Measurements from ENCODE around the gene MPZL1. TPM values are rescaled to one million over a fixed set of nuclear protein-coding genes. Genes with fewer than 3 reads are reported as not detected.
"Not testable (repeated sequence)": the region's sequence is repeated elsewhere in the genome, so short reads cannot be mapped to it uniquely, and the experiment has no call there.

The MPZL1 gene
- total RNA-seq, 1 donor from 2014 or later: 36.7 TPM

DNA sequence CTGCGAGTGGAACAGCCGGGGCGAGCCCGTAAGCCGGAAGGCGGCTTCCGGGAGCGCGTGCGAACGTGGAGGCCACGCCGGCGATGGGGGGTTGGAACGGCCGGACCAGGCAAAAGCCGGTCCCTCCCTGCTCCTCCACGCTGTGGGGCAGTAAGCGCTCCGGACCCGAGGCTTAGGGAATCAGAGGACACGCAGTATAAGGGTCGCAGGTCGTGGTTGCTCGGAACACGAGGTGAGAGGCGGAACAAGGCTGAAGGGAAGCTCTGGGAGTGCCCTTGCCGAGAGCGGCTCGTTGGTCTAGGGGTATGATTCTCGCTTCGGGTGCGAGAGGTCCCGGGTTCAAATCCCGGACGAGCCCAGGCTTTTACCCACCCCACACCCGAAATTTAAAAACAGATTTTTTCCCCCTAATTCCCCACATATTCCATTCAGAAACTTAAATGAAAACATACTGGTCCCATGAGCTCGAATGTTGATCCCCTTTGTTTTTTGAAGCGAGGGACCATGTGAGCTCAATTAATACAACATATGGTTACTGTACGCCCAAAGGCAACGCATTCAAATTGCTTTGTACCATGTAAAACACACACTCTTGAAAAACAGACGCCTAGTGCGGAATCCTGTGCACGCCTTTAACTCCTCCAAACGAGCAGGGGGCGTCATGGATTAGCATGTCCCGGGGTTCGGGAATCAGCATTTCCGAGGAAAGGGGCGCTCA is 7.2 kb upstream of the MPZL1 start:
- peak overlapping the region; percentile 87 for H3K27ac Mint-ChIP-seq
- peaks cover 4% of the 10 kb centered on the region for H3K27me3 Mint-ChIP-seq (ENCODE audit: low read depth)
- intact Hi-C loops (cut with micrococcal nuclease): loop anchor here (1.0 to 5.0 kb wide), 5 partner anchors 86 to 492 kb away; partner anchors contain the start of genes DCAF6 and TIPRL
- no peaks in the 10 kb centered on the region for H3K36me3 Mint-ChIP-seq (ENCODE audit: low read depth)
- DNase-seq (ENCODE audit: low spot score): peak; percentile 80
- H3K4me3 Mint-ChIP-seq (ENCODE audit: low read depth): peak overlapping the region; percentile 87
- H3K4me1 Mint-ChIP-seq (ENCODE audit: low read depth): peaks cover 25% of the 10 kb centered on the region
- no peaks in the 10 kb centered on the region for H3K9me3 Mint-ChIP-seq

DNA sequence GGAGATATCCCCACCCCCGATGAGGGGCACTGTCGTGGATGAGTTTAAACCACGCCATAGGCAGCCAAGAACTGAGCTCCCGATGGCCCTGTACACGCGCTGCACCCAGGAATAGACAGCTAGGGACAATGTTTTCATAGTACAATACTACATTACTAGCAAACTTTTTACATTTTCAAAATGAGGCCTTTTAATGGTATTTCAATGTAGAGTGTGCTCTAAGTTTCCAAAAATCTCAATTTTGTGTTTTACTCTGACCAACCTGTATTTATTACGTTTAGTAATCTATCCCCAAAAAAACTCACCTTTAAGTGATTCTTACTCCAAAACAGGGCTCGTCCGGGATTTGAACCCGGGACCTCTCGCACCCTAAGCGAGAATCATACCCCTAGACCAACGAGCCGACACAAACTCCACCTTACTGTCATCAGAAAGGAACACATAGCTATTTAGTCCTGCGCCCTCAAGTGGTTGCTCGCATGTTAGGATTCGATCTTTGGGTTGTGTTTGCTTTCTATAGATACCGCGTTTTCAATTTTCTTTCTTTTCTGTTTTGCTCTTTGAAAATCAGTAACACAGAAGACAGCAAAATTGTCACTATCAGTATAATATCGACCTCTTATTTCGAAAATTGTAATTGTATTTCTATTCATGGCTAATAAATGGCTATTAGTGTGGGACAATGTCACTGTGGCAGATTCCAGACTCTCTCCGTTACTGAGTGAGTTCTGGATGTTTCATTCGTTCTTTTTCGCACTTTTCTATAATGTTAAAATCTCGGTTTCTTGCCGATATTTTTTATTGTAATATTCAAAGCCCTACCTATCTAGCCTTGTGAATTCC is 6.4 kb upstream of the MPZL1 start:
- intact Hi-C loops (cut with micrococcal nuclease): loop anchor here (1.0 to 5.0 kb wide), 4 partner anchors 87 to 493 kb away; partner anchors contain the start of gene TIPRL
- peak overlapping the region; percentile 87 for H3K27ac Mint-ChIP-seq
- DNase-seq (ENCODE audit: low spot score): peak; percentile 83
- H3K4me1 Mint-ChIP-seq (ENCODE audit: low read depth): peaks cover 29% of the 10 kb centered on the region
- H3K4me3 Mint-ChIP-seq (ENCODE audit: low read depth): peak overlapping the region; percentile 87
- H3K27me3 Mint-ChIP-seq (ENCODE audit: low read depth): peaks cover 4% of the 10 kb centered on the region
- no peaks in the 10 kb centered on the region for H3K36me3 Mint-ChIP-seq (ENCODE audit: low read depth)
- no peaks in the 10 kb centered on the region for H3K9me3 Mint-ChIP-seq

DNA sequence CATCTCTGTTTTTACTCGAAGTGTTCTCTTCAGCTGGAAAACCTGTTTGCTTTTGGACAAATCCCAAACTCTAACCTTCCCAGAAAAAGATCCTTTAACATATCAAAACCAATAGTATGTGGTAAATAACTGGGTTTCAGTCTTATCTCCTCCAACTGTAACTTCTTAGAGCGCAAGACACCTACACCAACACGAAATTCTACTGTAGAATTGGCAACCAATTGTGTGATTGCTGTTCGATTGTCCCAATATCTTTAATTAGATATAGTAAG is 5.8 kb upstream of the MPZL1 start:
- Mint-ChIP-seq H3K4me1 (ENCODE audit: low read depth) (peaks cover 31% of the 10 kb centered on the region), H3K4me3 (ENCODE audit: low read depth) (peak overlapping the region; percentile 87), H3K9me3 (no peaks in the 10 kb centered on the region)

DNA sequence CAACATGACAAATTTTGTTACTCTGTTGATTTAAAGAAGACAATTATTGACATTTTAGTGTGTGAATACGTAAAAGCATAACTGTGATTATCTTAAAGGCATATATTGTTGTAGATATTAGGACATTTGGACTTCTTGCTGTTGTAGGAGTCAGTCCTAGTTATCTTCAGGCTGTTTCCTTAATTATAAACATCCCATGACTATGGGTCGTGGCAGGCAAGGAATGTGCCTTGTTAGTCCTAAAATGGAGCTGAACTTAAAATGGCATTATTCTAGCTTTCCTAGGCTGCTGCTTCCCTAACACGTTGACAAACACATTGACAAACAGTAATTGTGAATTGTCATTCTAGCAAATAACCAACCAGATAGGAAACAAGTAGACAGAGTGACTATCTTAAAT is 4.4 kb upstream of the MPZL1 start:
- Mint-ChIP-seq H3K9me3 (no peaks in the 10 kb centered on the region), H3K27ac (peak overlapping the region; percentile 77), H3K4me1 (ENCODE audit: low read depth) (peaks cover 37% of the 10 kb centered on the region), H3K4me3 (ENCODE audit: low read depth) (peak overlapping the region; percentile 52), H3K36me3 (ENCODE audit: low read depth) (no peaks in the 10 kb centered on the region), H3K27me3 (ENCODE audit: low read depth) (no peaks in the 10 kb centered on the region)
- intact Hi-C loops (cut with micrococcal nuclease): loop anchor here (5.0 kb wide), 1 partner anchor 460 kb away; the partner anchor contains the start of gene TIPRL
- DNase-seq (ENCODE audit: low spot score): no peak

More for the DNA sequence above, 5.8 kb upstream of the MPZL1 start:
- intact Hi-C loops (cut with micrococcal nuclease): loop anchor here (1.0 to 5.0 kb wide), 4 partner anchors 88 to 493 kb away; partner anchors contain the start of gene TIPRL
- peak overlapping the region; percentile 87 for H3K27ac Mint-ChIP-seq
- H3K27me3 Mint-ChIP-seq (ENCODE audit: low read depth): peaks cover 4% of the 10 kb centered on the region
- DNase-seq (ENCODE audit: low spot score): no peak
- H3K36me3 Mint-ChIP-seq (ENCODE audit: low read depth): no peaks in the 10 kb centered on the region

DNA sequence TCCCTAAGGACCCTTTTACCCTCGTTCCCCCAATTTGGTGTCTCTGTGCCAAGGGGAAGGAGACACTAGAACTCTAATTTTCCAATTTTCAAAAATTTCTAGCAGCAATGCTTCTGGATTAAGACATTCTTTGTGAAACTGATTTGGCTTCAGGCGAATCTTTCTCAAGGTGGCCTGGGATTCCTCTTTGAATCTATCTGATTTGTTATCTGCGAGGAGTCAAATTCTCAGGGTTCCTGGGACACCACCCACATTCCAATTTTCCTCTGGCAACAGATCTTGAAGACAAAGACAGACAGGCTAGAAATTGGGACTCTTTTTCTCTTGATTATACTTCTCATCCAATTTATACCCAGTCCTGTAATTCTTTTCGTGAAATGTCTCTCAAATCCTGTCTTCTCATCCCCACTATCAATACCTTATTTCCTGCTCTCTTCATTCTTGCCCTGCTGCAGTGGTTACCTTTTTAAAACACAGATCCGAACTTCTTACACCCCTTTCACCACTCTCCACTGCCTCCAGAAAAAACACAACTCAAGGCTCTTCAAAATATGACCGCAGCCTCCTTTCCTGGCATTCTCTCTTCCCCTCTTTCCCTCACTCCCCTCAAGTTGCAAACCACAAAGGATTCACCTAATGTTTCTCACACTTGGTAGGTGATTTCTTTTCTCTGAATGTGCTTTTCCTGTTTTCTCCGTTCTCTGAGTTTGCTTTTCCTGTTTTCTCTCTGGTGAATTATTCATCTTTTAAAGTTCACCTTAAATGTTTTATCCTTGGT is 2.7 kb upstream of the MPZL1 start:
- peak overlapping the region; percentile 19 for H3K27ac Mint-ChIP-seq
- DNase-seq (ENCODE audit: low spot score): no peak
- intact Hi-C loops (cut with micrococcal nuclease): loop anchor here (5.0 kb wide), 1 partner anchor 458 kb away; the partner anchor contains the start of gene TIPRL
- no peaks in the 10 kb centered on the region for H3K9me3 Mint-ChIP-seq
- no peaks in the 10 kb centered on the region for H3K27me3 Mint-ChIP-seq (ENCODE audit: low read depth)
- peaks cover 41% of the 10 kb centered on the region for H3K4me1 Mint-ChIP-seq (ENCODE audit: low read depth)
- peaks cover 3% of the 10 kb centered on the region for H3K36me3 Mint-ChIP-seq (ENCODE audit: low read depth)
- peak overlapping the region; percentile 9 for H3K4me3 Mint-ChIP-seq (ENCODE audit: low read depth)

DNA sequence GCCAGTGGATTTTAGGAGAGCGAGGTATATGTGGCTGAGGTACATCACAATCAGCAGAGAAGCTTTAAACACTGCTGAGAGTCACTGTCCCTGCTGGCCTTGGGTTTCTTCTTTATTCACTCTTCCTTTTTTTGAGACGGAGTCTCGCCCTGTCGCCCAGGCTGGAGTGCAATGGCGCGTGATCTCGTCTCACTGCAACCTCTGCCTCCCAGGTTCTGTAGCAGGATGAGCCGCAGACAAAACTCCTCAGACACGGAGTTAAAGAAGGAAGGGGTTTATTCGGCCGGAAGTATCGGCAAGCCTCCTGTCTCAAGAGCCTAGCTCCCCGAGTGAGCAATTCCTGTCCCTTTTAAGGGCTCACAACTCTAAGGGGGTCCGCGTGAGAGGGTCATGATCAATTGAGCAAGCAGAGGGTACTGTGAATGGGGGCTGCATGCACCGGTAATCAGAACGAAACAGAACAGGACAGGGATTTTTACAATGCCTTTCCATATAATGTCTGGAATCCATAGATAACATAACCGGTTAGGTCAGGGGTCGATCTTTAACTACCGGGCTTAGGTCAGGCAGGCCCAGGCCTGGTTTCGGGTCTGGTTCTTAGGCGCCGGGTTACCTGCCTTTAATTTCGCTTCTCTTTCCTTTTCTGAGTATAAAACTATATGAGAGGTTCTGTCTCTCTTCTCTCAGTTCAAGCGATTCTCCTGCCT is 1.9 kb upstream of the MPZL1 start:
- DNase-seq (ENCODE audit: low spot score); H3K9me3 Mint-ChIP-seq; H3K27me3 Mint-ChIP-seq (ENCODE audit: low read depth); H3K36me3 Mint-ChIP-seq (ENCODE audit: low read depth): not testable (repeated sequence)
- Mint-ChIP-seq H3K4me1 (ENCODE audit: low read depth) (peaks cover 47% of the 10 kb centered on the region), H3K27ac (peak overlapping the region; percentile 19), H3K4me3 (ENCODE audit: low read depth) (peak overlapping the region; percentile 9)
- intact Hi-C loops (cut with micrococcal nuclease): loop anchor here (5.0 kb wide), 2 partner anchors 362 to 457 kb away; partner anchors contain the start of gene TIPRL

DNA sequence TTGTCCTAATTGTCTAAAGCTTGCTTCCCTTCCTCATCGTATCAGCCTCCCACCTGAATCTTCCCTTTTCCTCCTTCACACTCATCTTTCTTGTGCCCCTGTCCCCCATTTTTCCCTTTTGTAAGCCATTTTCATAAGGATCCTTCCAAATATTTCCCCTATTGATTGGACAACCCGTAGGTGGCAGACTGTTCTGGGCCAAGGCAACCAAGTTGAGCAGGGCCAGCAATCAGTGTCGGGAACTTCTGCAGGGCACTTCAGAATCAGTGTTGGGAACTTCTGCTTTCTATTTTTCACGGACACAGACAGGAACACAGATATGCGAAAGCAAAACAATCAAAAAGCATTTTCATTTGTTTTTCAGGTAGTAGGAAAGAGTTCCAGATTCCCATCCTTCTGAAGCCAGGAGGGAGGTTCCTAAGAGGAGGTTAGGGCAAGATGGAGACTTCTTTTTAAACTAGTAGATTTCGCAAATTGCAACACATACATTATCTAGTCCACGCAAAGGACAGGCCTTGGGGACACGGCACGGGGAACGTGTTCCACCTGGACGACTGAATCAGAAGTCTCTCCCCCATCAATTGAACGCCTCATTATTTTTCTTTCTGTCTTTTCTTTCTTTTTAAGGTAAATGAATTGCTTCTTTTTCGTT is 691 bp upstream of the MPZL1 start:
- peaks cover 10% of the 10 kb centered on the region for H3K36me3 Mint-ChIP-seq (ENCODE audit: low read depth)
- no peaks in the 10 kb centered on the region for H3K27me3 Mint-ChIP-seq (ENCODE audit: low read depth)
- peak overlapping the region; percentile 67 for H3K27ac Mint-ChIP-seq
- no peak for DNase-seq (ENCODE audit: low spot score)
- H3K9me3 Mint-ChIP-seq: no peaks in the 10 kb centered on the region
- H3K4me3 Mint-ChIP-seq (ENCODE audit: low read depth): peak overlapping the region; percentile 92
- H3K4me1 Mint-ChIP-seq (ENCODE audit: low read depth): peaks cover 48% of the 10 kb centered on the region
- intact Hi-C loops (cut with micrococcal nuclease): loop anchor here (5.0 kb wide), 1 partner anchor 361 kb away; no protein-coding TSS in a partner anchor

DNA sequence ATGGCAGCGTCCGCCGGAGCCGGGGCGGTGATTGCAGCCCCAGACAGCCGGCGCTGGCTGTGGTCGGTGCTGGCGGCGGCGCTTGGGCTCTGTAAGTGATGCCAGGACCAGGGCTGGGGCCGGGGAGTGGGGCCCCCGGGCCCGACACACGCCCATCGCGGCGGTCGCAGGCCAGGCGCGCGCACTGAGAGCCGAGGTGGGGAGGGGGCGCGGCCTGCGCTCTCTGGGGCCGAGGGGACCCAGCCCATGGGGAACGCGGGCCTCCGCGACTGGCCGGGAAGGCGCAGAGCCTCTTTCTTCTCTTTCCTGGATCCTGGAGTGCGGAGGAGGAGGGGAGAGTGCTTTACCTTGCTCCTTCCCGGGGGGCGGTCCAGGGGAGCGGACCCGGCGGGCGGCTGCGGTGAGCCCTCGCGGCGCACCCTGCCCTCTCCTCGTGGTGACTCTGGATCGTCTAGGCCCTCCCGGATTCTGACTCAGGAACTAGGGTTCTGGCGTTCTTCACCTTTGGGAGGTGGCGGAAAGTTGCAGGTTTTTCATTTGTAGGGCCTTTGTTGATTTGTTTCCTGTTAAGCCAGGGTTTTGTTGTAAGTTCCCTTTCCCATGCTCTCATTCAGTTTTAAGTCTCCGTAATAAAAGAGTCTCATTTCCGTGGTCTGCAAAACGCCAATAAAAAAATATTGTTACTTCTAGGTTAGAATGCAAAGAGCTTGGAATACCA is 529 bp downstream of the MPZL1 start:
- no peak for DNase-seq (ENCODE audit: low spot score)
- H3K4me1 Mint-ChIP-seq (ENCODE audit: low read depth): peaks cover 45% of the 10 kb centered on the region
- intact Hi-C loops (cut with micrococcal nuclease): loop anchor here (5.0 kb wide), 1 partner anchor 360 kb away; no protein-coding TSS in a partner anchor
- H3K9me3 Mint-ChIP-seq: no peaks in the 10 kb centered on the region
- peak overlapping the region; percentile 41 for H3K27ac Mint-ChIP-seq
- H3K27me3 Mint-ChIP-seq (ENCODE audit: low read depth): no peaks in the 10 kb centered on the region
- H3K36me3 Mint-ChIP-seq (ENCODE audit: low read depth): peaks cover 10% of the 10 kb centered on the region
- H3K4me3 Mint-ChIP-seq (ENCODE audit: low read depth): peak overlapping the region; percentile 92

DNA sequence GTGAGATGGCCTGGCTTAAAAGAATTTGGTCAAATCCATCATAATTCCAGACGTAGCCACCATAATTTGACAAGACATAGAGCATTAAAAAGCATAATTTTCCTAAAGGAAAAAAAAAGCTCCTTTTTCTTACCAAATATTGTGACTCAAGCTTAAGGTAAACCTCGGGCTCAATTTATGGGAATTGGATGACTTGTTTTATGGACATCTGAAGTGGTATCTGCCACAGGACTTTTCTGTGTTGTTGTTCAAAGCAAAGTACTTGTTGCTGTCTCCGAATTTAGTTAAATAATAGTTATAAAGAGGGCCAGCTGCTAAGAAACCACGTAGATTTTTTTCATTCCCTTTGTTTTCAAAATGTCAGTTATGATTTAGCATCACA is 1.1 kb downstream of the MPZL1 start:
- peaks cover 45% of the 10 kb centered on the region for H3K4me1 Mint-ChIP-seq (ENCODE audit: low read depth)
- H3K27ac Mint-ChIP-seq: no peak overlapping the region
- no peaks in the 10 kb centered on the region for H3K27me3 Mint-ChIP-seq (ENCODE audit: low read depth)
- intact Hi-C loops (cut with micrococcal nuclease): loop anchor here (5.0 kb wide), 1 partner anchor 359 kb away; no protein-coding TSS in a partner anchor
- no peak for DNase-seq (ENCODE audit: low spot score)
- H3K36me3 Mint-ChIP-seq (ENCODE audit: low read depth): peaks cover 10% of the 10 kb centered on the region
- no peaks in the 10 kb centered on the region for H3K9me3 Mint-ChIP-seq
- peak overlapping the region; percentile 92 for H3K4me3 Mint-ChIP-seq (ENCODE audit: low read depth)

DNA sequence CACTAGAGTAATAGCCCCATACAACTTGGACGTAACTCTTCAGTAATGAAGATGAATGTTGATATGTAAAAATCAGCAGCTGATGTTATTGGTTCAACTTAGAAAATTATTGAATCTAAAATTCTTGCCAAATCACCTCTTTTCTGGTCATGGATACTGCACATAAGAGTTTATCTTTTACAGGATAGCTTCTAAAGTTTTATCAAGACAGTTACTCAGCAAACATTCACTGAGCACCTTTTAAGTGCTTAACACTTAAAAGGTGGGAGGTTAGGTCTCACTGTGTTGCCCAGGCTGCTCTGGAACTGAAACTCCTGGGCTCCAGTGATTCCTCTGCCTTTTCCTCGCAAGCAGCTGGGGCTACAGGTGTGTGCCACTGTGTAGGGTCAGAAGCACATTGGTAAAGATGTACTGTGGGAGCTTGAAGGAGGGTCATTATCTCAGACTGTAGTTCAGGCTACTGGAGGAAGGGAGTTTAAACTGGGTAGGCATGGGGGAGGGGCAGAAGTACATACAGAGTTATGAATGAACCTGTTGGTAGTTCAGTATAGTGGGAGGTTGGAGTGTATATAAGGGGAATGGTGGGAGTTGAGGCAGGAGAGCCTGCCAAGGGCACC is 2.0 kb downstream of the MPZL1 start:
- Mint-ChIP-seq H3K9me3 (no peaks in the 10 kb centered on the region), H3K27ac (no peak overlapping the region), H3K36me3 (ENCODE audit: low read depth) (peaks cover 10% of the 10 kb centered on the region), H3K4me1 (ENCODE audit: low read depth) (peaks cover 41% of the 10 kb centered on the region), H3K27me3 (ENCODE audit: low read depth) (no peaks in the 10 kb centered on the region), H3K4me3 (ENCODE audit: low read depth) (no peak overlapping the region)
- no peak for DNase-seq (ENCODE audit: low spot score)
- intact Hi-C loops (cut with micrococcal nuclease): loop anchor here (5.0 kb wide), 1 partner anchor 358 kb away; no protein-coding TSS in a partner anchor

DNA sequence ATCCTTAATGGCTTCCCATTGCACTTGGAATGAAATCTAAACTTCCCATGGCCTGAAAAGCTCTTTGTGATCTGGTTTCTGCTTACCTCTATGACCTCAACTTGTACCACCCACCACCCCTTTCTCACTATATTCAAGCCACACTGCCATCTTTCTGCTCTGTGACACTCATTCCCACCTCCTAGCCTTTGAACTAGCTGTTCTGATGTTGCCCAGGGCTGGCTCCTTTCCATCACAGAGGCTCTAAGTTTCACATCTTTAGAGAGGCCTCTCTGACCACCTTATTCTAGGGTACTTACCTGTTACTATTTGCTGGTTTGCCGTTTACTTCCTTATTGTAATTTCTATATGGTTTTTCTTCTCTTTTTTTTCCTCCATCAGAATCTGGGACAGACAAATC is 4.2 kb downstream of the MPZL1 start:
- Mint-ChIP-seq H3K27me3 (ENCODE audit: low read depth) (no peaks in the 10 kb centered on the region), H3K9me3 (no peaks in the 10 kb centered on the region), H3K36me3 (ENCODE audit: low read depth) (peaks cover 14% of the 10 kb centered on the region), H3K4me1 (ENCODE audit: low read depth) (peaks cover 26% of the 10 kb centered on the region), H3K4me3 (ENCODE audit: low read depth) (no peak overlapping the region), H3K27ac (no peak overlapping the region)
- intact Hi-C loops (cut with micrococcal nuclease): no loop called here
- no peak for DNase-seq (ENCODE audit: low spot score)

Measured in activated T-helper 2 cell treated with anti-CD3 and anti-CD28 coated beads, Interferon-gamma antibody, Interleukin-2, Interleukin-4, amounts not matched to agents 10 μg/mL and 5 μg/mL and 100 μg/mL, durations not matched to agents 14 hours and 24 hours and 36 hours (primary cell).